HG03025 (cell line): ENCODE data around the gene KDM2A.

Experiments used
- ATAC-seq: cut with Tn5 transposase; IDR thresholded peaks from one replicate; pipeline ENCODE4 v1.9.1; 2021; ENCODE audit warnings: mild to moderate bottlenecking, moderate library complexity; ENCODE audit not compliant: unreplicated experiment, low FRiP score

KDM2A gene

GRCh38 chr11:67295846-67296245 lies 176.8 kb downstream of the KDM2A start:
- no peak for ATAC-seq

DNA sequence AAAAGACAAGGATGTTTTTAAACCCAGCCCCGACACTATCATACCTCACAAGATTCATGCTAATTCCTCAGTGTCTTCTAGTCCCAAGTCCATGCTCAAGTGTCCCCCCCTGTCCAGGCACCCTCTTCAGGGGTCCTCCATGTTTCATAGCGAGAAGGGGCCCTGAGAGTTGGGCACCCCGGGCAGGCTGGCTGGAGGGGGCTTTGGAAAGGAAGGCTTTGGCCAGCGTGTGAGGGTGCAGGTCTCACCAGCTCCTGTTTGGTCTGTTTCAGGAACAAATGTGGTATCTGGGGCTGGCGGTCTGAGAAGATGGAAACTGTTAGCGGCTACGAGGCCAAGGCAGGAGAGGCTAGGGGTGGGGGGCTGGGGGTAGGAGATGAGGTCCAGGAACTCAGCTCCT lies 179.7 kb downstream of the KDM2A start:
- ATAC-seq = no peak

- ATAC-seq = no peak
Measured at GRCh38 chr11:67299471-67300191, 180.6 kb downstream of the KDM2A start.

DNA sequence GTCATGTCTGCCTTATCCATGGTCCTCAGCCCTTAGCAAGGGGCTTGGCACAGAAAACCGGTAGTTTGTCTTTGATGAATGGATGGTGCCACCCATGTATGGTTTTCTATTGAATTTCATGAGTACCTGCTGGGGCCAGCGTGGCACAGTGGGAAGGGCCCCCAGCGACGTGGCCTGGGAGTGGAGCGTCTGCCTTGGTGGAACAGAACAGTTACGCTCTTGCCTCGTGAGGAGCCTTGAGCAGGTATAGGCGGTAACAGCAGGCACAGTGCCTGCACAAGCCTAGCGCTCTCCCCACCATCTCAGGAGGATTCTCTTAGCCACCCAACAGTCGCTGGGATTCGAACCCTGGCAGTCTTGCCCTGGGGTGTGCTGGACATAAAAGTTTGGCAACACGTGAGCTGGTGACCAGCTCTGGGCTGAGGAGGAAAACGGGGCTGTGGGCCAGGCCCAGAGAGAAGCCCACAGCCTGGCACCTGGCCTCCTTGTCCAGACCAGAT lies 181.2 kb downstream of the KDM2A start:
- no peak for ATAC-seq

DNA sequence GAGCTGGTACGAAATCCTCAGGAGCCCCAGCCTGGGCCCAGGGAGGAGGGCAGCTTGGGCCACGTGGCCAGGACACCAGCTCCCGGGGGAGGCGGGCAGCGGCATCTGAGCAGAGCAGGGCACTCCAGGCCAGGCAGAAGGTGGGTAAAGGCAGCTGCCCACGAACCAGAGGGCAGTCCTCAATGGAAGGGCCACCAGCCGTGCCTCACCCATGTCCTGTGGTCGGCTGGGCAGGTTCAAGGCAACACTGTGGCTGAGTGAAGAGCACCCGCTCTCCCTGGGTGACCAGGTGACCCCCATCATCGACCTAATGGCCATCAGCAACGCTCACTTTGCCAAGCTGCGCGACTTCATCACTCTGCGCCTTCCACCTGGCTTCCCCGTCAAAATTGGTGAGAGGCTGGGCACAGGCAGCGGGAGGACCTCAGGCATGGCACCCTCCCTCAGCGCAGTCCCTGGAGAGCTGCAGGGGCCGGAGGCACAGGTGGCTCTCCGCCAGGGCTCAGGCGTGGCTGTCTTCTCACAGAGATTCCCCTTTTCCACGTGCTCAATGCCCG lies 181.8 kb downstream of the KDM2A start:
- ATAC-seq = no peak

- ATAC-seq = no peak
Measured at GRCh38 chr11:67301313-67301921, 182.4 kb downstream of the KDM2A start.

DNA sequence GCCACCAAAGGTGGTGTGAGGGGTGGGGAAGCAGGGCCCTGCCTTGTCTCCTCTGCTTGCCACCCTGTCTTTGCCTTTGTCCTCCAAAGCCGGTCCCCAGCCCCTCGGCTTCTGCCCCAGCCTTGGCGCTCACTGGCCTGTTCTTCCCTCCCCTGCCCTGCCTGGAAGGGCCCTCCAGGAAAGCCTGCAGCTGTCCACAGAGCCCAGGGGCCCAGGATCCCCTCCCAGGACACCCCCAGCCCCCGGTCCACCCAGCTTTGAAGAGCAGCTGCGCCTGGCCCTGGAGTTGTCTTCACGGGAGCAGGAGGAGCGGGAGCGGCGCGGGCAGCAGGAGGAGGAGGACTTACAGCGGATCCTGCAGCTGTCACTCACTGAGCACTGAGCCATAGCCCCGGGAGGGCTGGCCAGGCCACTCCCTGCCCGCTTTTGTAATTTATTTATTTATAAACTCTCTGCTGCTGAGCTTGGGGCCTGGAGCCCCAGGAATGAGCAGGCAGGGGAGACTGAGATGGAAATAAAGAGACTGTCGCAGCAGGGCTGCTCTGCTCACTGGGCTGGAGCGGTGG lies 183.0 kb downstream of the KDM2A start:
- no peak for ATAC-seq

DNA sequence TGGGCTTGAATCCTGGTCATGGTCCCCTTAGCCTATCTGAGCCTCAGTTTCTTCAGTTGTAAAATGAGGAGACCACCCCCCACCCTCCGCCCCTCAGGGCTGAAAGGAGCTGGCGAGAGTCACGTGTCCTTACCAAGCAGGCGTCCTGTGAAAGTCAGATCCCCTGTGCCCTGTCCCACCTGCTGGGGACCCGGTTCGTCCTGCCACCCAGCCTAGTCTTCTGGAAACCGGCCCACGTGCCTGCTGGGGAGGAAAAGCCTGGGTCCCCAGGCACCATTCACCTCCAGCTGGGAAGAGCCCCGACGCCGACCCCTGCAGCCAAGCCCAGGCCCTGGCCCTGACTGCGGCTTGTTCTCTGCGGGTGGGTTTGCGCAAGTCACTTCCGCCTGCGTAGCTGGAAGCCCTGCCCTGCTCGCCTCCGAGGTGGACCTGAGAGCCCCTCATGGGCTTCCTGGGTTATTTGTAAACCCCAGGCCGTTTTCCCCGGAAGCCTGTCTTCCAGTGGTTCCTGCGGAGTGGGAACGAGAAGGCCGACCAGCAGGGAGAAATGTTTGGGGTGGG lies 183.6 kb downstream of the KDM2A start:
- ATAC-seq = no peak

DNA sequence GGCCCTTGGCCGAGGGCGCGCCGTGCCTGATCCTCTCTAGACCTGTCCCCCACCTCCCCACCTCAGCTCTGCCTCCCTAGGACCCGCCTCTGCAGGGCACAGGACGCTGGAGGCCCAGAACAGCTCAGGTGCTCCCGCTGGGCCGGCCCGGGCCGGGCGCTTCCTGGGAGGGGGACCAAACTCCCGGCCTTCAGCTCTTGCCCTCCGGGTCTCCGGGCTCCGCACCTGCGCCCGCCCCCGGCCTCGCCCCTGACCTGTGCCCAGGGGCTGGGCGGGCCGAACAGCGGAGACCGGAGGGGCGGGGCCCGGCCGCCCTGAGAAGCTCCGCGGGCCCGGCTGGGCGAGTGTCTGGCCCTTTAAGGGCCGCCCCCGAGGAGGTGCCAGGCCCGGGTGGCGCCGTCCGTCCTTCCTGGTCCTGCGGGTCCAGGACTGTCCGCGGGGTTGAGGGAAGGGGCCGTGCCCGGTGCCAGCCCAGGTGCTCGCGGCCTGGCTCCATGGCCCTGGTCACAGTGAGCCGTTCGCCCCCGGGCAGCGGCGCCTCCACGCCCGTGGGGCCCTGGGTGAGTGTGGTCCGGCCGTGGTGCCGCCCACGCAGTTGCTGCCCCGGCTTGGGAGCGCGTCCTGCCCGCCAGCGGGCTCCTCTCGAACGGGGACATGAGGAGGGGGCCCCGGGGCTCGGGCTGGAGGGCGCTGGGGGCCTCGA lies 184.2 kb downstream of the KDM2A start, which contains the start of gene SSH3:
TSS of gene SSH3 (plus strand) at position 399 of the 703 bp plus-strand sequence. CDS start at position 495, 96 bp downstream.
- no peak for ATAC-seq

DNA sequence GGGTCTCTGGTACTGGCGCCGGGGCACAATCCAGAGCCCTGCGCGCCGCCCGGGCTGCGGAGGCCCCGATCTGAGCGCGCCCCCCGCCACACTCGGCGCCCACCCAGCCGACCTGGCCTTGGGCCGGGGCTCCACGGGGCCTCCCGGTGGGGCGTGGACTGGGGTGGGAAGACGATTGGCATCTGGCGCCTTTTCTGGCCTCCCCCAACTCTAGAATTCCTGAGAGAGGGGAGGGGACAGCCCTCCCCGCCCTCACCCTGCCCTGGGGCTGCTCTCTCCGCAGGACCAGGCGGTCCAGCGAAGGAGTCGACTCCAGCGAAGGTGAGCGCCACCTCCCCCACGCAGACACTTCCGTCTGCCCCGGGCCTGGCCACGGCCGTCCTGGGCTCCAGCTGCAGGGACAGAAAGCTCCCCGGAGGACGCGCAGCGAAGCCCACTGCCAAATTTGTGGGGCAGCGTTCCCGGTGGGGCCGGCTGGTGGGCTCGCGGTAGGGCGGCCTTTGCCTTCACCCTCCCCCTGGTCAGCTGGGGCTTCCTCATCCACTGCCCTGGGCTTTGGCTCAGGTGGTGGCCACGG lies 184.9 kb downstream of the KDM2A start:
- ATAC-seq = no peak

DNA sequence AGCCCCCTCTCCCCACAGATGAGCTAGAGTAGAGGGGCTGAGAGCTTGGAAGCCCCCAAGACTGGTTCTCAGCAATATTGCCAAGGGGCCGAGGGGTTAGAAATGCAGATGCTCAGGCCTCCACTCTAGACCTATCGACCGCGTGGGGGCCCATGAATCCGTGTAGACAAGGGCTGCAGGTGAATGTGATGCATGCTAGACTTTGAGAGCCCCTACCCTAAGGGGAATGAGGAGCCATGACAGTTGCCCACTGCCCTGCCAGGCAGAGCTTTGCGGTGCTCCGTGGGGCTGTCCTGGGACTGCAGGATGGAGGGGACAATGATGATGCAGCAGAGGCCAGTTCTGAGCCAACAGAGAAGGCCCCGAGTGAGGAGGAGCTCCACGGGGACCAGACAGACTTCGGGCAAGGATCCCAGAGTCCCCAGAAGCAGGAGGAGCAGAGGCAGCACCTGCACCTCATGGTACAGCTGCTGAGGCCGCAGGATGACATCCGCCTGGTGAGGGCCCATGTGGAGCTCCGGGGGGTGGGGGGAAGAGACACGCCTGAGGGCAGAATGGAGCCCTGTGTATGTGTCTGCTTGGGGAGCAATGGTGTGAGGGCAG lies 185.5 kb downstream of the KDM2A start:
- ATAC-seq = no peak

DNA sequence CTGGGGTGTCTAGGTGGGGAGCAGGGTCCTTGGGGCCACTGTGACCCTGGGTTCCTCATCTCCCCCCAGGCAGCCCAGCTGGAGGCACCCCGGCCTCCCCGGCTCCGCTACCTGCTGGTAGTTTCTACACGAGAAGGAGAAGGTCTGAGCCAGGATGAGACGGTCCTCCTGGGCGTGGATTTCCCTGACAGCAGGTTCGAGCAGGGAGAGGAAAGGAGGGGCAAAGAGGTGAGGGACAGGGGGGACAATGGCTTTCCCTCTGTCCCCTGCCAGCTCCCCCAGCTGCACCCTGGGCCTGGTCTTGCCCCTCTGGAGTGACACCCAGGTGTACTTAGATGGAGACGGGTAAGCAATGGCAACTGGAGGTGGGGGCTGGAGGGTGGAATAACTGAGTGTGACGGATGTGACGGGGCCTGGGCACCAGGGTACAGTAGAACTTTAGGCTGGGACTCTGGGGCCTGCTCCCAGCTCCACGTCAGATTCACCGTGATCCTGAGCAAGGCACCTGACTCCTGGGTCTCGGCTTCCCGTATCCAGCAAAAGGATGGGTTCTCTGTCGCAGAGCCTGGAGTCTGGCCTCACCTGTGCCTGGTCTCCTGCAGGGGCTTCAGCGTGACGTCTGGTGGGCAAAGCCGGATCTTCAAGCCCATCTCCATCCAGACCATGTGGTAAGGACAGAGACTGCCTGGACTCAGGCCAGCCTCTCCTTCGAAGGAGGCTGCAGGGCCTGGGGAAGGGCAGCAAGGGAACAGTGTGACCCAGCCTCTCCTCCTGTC lies 187.9 kb downstream of the KDM2A start:
- ATAC-seq = no peak

DNA sequence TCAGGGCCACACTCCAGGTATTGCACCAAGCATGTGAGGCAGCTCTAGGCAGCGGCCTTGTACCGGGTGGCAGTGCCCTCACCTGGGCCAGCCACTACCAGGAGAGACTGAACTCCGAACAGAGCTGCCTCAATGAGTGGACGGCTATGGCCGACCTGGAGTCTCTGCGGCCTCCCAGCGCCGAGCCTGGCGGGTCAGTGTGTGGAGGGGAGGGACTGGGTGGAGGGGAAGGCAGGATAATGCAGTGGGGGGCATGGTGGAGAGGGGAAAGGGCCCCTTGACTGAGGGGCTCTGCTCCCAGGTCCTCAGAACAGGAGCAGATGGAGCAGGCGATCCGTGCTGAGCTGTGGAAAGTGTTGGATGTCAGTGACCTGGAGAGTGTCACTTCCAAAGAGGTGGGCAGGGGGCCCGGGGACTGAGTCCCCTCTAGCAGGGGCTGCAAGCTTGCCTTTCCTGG lies 188.5 kb downstream of the KDM2A start:
- no peak for ATAC-seq
